ENCODE measurements around the gene PRXL2B. TPM values are rescaled to one million over a fixed set of nuclear protein-coding genes. Genes with fewer than 3 reads are reported as not detected.

PRXL2B gene
- total and polyA plus RNA-seq, 12 donors: 16.9 to 64.0 (median 30.2) TPM

- Histone ChIP-seq H3K4me1 (replicated peaks in 1 of 2) (no peaks in the 10 kb centered on the region), H3K36me3 (replicated peaks in 1 of 2) (no peaks in the 10 kb centered on the region), H3K9me3 (replicated peaks in 1 of 3) (peaks cover 0 to 2% (median 0%) of the 10 kb centered on the region in 3 donors), H3K27me3 (peaks cover 4% of the 10 kb centered on the region), H3K4me3 (no peak overlapping the region), H3K27ac (no peak overlapping the region)
- no peak for TF ChIP-seq POLR2A (IDR thresholded peaks at IDR 0.05)
- TF ChIP-seq CTCF (IDR thresholded peaks at IDR 0.05): no peak
- intact Hi-C loops (cut with DNase I): no loop called here
- 76 to 91% (median 88%) methylated on average over 2 to 19 of the region's 19 CpGs for WGBS, 4 donors
- DNase-seq: peak in 2 of 7 donors; percentile 9 to 15
Observed at GRCh38 chr1:2604156-2604843, 17.7 kb downstream of the PRXL2B start.

- 72 to 85% (median 82%) methylated on average over 6 to 14 of the region's 14 CpGs for WGBS, 4 donors
Observed at GRCh38 chr1:2604844-2605508, 18.4 kb downstream of the PRXL2B start.

GRCh38 chr1:2605509-2606395 lies 19.2 kb downstream of the PRXL2B start:
- 76 to 84% (median 79%) methylated on average over 10 to 48 of the region's 48 CpGs for WGBS, 4 donors
- H3K27ac ChIP-seq: no peak overlapping the region
- intact Hi-C loops (cut with DNase I): no loop called here
- no peaks in the 10 kb centered on the region for H3K36me3 ChIP-seq (replicated peaks in 1 of 2)
- no peaks in the 10 kb centered on the region for H3K9me3 ChIP-seq (replicated peaks in 1 of 3)
- H3K27me3 ChIP-seq: peaks cover 4% of the 10 kb centered on the region
- H3K4me1 ChIP-seq (replicated peaks in 1 of 2): no peaks in the 10 kb centered on the region
- no peak for TF ChIP-seq POLR2A (IDR thresholded peaks at IDR 0.05)
- H3K4me3 ChIP-seq: no peak overlapping the region
- peak in 3 of 7 donors; percentile 5 to 14 (median 11) for DNase-seq

More at GRCh38 chr1:2604844-2605508, 18.4 kb downstream of the PRXL2B start:
- intact Hi-C loops (cut with DNase I): no loop called here
- H3K4me1 ChIP-seq (replicated peaks in 1 of 2): no peaks in the 10 kb centered on the region
- DNase-seq: peak in 2 of 7 donors; percentile 5 to 12
- H3K36me3 ChIP-seq (replicated peaks in 1 of 2): no peaks in the 10 kb centered on the region
- no peak overlapping the region for H3K27ac ChIP-seq
- TF ChIP-seq POLR2A (IDR thresholded peaks at IDR 0.05) (no peak), CTCF (IDR thresholded peaks at IDR 0.05) (no peak)
- peaks cover 4% of the 10 kb centered on the region for H3K27me3 ChIP-seq
- no peaks in the 10 kb centered on the region for H3K9me3 ChIP-seq (replicated peaks in 1 of 3)
- no peak overlapping the region for H3K4me3 ChIP-seq

GRCh38 chr1:2606396-2606880 lies 19.9 kb downstream of the PRXL2B start:
- Histone ChIP-seq H3K4me3 (no peak overlapping the region), H3K36me3 (replicated peaks in 1 of 2) (no peaks in the 10 kb centered on the region), H3K27ac (no peak overlapping the region), H3K27me3 (peaks cover 4% of the 10 kb centered on the region), H3K4me1 (replicated peaks in 1 of 2) (no peaks in the 10 kb centered on the region), H3K9me3 (replicated peaks in 1 of 3) (no peaks in the 10 kb centered on the region)
- TF ChIP-seq POLR2A (IDR thresholded peaks at IDR 0.05): no peak
- no peak for TF ChIP-seq CTCF (IDR thresholded peaks at IDR 0.05)
- DNase-seq: peak in 1 of 7 donors; percentile 3
- WGBS, 4 donors: 83 to 87% (median 86%) methylated on average over 8 to 15 of the region's 15 CpGs; no CpG with 5 or more reads in 1 of the 4 donors
- intact Hi-C loops (cut with DNase I): no loop called here

Data from adrenal gland (tissue), 12 donors.